ENCODE results near the gene MAP4K3. TPM values are rescaled to one million over a fixed set of nuclear protein-coding genes. Genes with fewer than 3 reads are reported as not detected.

The MAP4K3 gene
- total RNA-seq, 1 experiment from 2014 or later = 26.6 TPM

GRCh38 chr2:39419282-39420223 is 17.5 kb downstream of the MAP4K3 start:
- CTCF ChIA-PET = no interaction called here
- no peaks in the 10 kb centered on the region for H3K9me3 ChIP-seq (ENCODE audit: control insufficient read depth, insufficient read depth, low read depth, low read length)
- in situ Hi-C loops (cut with HindIII; ENCODE audit: low pct_unique_long_range_greater_than_20kb, low sequenced_read_pairs) = no loop called here
- POLR2A ChIA-PET = no interaction called here
- no peaks in the 10 kb centered on the region for H3K27me3 ChIP-seq (ENCODE audit: control insufficient read depth, insufficient read depth, low read length)
- no TSS peak for BruUV-seq (replicated peaks)
- H3K27ac ChIP-seq (ENCODE audit: low read length) = no peak overlapping the region
- TF ChIP-seq TCF7L2 (IDR thresholded peaks at IDR 0.05; ENCODE audit: low read depth, low read length) (no peak), CTCF (IDR thresholded peaks at IDR 0.05) (no peak), POLR2AphosphoS5 (IDR thresholded peaks at IDR 0.05; ENCODE audit: low read depth, low read length) (no peak), REST (IDR thresholded peaks at IDR 0.05; ENCODE audit: insufficient read depth in 1 of 2, low read depth in 2 of 2, low read length in 1 of 2) (no peak), SIN3A (IDR thresholded peaks at IDR 0.05; ENCODE audit: borderline replicate concordance, insufficient read depth, low read depth, low read length) (no peak)
- H3K36me3 ChIP-seq (ENCODE audit: control insufficient read depth, insufficient read depth, low read length) = no peaks in the 10 kb centered on the region
- no peak for DNase-seq (ENCODE audit: low read depth, low spot score)
- H3K4me3 ChIP-seq (ENCODE audit: low read depth in 2 of 2, low read length in 2 of 2) = no peak overlapping the region
- H3K4me1 ChIP-seq (ENCODE audit: control insufficient read depth, insufficient read depth, low read length) = peaks cover 12% of the 10 kb centered on the region
- intact Hi-C loops (cut with micrococcal nuclease; ENCODE audit: unreplicated experiment) = no loop called here
- no peak for ATAC-seq

- DNase-seq (ENCODE audit: low read depth, low spot score) (no peak), ATAC-seq (no peak)
- no peak overlapping the region for H3K4me3 ChIP-seq (ENCODE audit: low read depth in 2 of 2, low read length in 2 of 2)
- in situ Hi-C loops (cut with HindIII; ENCODE audit: low pct_unique_long_range_greater_than_20kb, low sequenced_read_pairs) (no loop called here), intact Hi-C loops (cut with micrococcal nuclease; ENCODE audit: unreplicated experiment) (no loop called here)
- no peaks in the 10 kb centered on the region for H3K27me3 ChIP-seq (ENCODE audit: control insufficient read depth, insufficient read depth, low read length)
- H3K36me3 ChIP-seq (ENCODE audit: control insufficient read depth, insufficient read depth, low read length) = no peaks in the 10 kb centered on the region
- ChIA-PET POLR2A (no interaction called here), CTCF (no interaction called here)
- H3K4me1 ChIP-seq (ENCODE audit: control insufficient read depth, insufficient read depth, low read length) = peaks cover 12% of the 10 kb centered on the region
- TF ChIP-seq CTCF (IDR thresholded peaks at IDR 0.05) = no peak
- TF ChIP-seq SIN3A (IDR thresholded peaks at IDR 0.05; ENCODE audit: borderline replicate concordance, insufficient read depth, low read depth, low read length) = no peak
- TF ChIP-seq TCF7L2 (IDR thresholded peaks at IDR 0.05; ENCODE audit: low read depth, low read length) = no peak
- H3K27ac ChIP-seq (ENCODE audit: low read length) = no peak overlapping the region; the same call in 1 of the 2 replicates
- H3K9me3 ChIP-seq (ENCODE audit: control insufficient read depth, insufficient read depth, low read depth, low read length) = no peaks in the 10 kb centered on the region
- no TSS peak for BruUV-seq (replicated peaks)
These were observed 18.6 kb downstream of the MAP4K3 start for GRCh38 chr2:39418491-39418890.

Measured in Panc1 (cell line).